RWPE2 (cell line): ENCODE results near the gene PXDN.

Source experiments
- ATAC-seq: fragments of 200-7000 bp; cut with Tn5 transposase; 3 replicates; pipeline ENCODE4 v1.9.1; 2021; ENCODE audit warnings: low read depth
- DNase-seq: peaks from one replicate; pipeline ENCODE4 v3.0.0-alpha.2; 2020; ENCODE audit warnings: low spot score
- H3K27ac ChIP-seq: fragments of 450-650 bp; 2 replicates; pipeline ENCODE4 v1.5.1; 2017; ENCODE audit warnings: mild to moderate bottlenecking; ENCODE audit not compliant: poor library complexity, severe bottlenecking
- H3K27me3 ChIP-seq: fragments of 250-450 bp; sonication (Bioruptor Pico); 2 replicates; pipeline ENCODE4 v1.5.1; 2021; ENCODE audit warnings: mild to moderate bottlenecking, moderate library complexity; ENCODE audit not compliant: insufficient read depth, poor library complexity, severe bottlenecking
- H3K36me3 ChIP-seq: fragments of 250-450 bp; sonication (Bioruptor Pico); 2 replicates; pipeline ENCODE4 v1.5.1; 2020; ENCODE audit warnings: low read depth, mild to moderate bottlenecking, moderate library complexity
- H3K4me1 ChIP-seq: fragments of 250-450 bp; sonication (Bioruptor Pico); 2 replicates; pipeline ENCODE4 v1.5.1; 2021; ENCODE audit warnings: mild to moderate bottlenecking, moderate library complexity; ENCODE audit not compliant: insufficient read depth, poor library complexity, severe bottlenecking
- H3K4me3 ChIP-seq: fragments of 250-450 bp; sonication (Bioruptor Pico); 2 replicates; pipeline ENCODE4 v1.5.1; 2021; ENCODE audit warnings: mild to moderate bottlenecking, moderate library complexity; ENCODE audit not compliant: severe bottlenecking
- H3K9me3 ChIP-seq: fragments of 250-450 bp; sonication (Bioruptor Pico); 2 replicates; pipeline ENCODE4 v1.5.1; 2021; ENCODE audit warnings: mild to moderate bottlenecking, moderate library complexity; ENCODE audit not compliant: severe bottlenecking
- TF ChIP-seq, protein P1 (sequence below): fragments of 450-650 bp; IDR thresholded peaks from one replicate; pipeline ENCODE4 v1.5.1; 2017; ENCODE audit warnings: mild to moderate bottlenecking, moderate library complexity; ENCODE audit not compliant: poor library complexity, severe bottlenecking

The PXDN gene

GRCh38 chr2:1690056-1690775, 54.1 kb downstream of the PXDN start:
- peaks cover 66% of the 10 kb centered on the region for H3K36me3 ChIP-seq
- DNase-seq (no peak), ATAC-seq (no peak)
- H3K9me3 ChIP-seq: no peaks in the 10 kb centered on the region
- TF ChIP-seq, protein P1, sequence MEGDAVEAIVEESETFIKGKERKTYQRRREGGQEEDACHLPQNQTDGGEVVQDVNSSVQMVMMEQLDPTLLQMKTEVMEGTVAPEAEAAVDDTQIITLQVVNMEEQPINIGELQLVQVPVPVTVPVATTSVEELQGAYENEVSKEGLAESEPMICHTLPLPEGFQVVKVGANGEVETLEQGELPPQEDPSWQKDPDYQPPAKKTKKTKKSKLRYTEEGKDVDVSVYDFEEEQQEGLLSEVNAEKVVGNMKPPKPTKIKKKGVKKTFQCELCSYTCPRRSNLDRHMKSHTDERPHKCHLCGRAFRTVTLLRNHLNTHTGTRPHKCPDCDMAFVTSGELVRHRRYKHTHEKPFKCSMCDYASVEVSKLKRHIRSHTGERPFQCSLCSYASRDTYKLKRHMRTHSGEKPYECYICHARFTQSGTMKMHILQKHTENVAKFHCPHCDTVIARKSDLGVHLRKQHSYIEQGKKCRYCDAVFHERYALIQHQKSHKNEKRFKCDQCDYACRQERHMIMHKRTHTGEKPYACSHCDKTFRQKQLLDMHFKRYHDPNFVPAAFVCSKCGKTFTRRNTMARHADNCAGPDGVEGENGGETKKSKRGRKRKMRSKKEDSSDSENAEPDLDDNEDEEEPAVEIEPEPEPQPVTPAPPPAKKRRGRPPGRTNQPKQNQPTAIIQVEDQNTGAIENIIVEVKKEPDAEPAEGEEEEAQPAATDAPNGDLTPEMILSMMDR: no peak
- no peaks in the 10 kb centered on the region for H3K27me3 ChIP-seq
- no peak overlapping the region for H3K4me3 ChIP-seq
- H3K27ac ChIP-seq: no peak overlapping the region
- peaks cover 21% of the 10 kb centered on the region for H3K4me1 ChIP-seq

DNA sequence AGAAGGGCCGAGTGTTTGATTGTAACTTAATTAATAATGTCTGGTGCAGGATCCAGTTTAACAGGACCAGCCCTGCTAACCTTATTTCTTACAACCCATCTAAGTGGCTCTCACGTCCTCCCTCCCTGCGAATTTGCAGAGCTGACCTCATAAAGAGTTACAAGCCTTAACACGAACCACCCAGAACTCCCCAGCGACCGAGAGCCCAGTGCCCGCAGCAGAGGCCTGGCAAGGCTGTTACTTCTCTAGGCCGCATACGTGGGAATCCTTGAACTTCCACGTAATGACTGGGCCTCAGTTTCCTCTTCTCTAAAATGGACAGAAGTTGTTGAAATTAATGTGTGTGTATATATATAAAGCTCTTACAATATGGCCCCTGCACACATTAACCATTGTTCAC, 55.5 kb downstream of the PXDN start:
- Histone ChIP-seq H3K9me3 (no peaks in the 10 kb centered on the region), H3K27me3 (no peaks in the 10 kb centered on the region), H3K27ac (no peak overlapping the region), H3K4me3 (no peak overlapping the region), H3K4me1 (peaks cover 21% of the 10 kb centered on the region), H3K36me3 (peaks cover 74% of the 10 kb centered on the region)
- DNase-seq (no peak), ATAC-seq (no peak)
- TF ChIP-seq, protein P1: no peak

GRCh38 chr2:1688161-1688560, 56.2 kb downstream of the PXDN start:
- Histone ChIP-seq H3K4me3 (no peak overlapping the region), H3K36me3 (peaks cover 76% of the 10 kb centered on the region), H3K27ac (peak overlapping the region; percentile 83), H3K9me3 (no peaks in the 10 kb centered on the region), H3K27me3 (no peaks in the 10 kb centered on the region), H3K4me1 (peaks cover 21% of the 10 kb centered on the region)
- DNase-seq: no peak
- ATAC-seq: no peak
- TF ChIP-seq, protein P1: no peak

- DNase-seq (no peak), ATAC-seq (peak; percentile 35; the same call in 2 of the 3 replicates)
- Histone ChIP-seq H3K27ac (peak overlapping the region; percentile 83), H3K9me3 (no peaks in the 10 kb centered on the region), H3K27me3 (no peaks in the 10 kb centered on the region), H3K4me1 (peaks cover 21% of the 10 kb centered on the region), H3K4me3 (no peak overlapping the region), H3K36me3 (peaks cover 78% of the 10 kb centered on the region)
- TF ChIP-seq, protein P1: no peak
Measured at GRCh38 chr2:1687254-1687653, 57.1 kb downstream of the PXDN start.

- Histone ChIP-seq H3K4me1 (peaks cover 21% of the 10 kb centered on the region), H3K4me3 (no peak overlapping the region), H3K27me3 (no peaks in the 10 kb centered on the region), H3K36me3 (peaks cover 78% of the 10 kb centered on the region), H3K27ac (peak overlapping the region; percentile 83), H3K9me3 (no peaks in the 10 kb centered on the region)
- TF ChIP-seq, protein P1: no peak
- DNase-seq (no peak), ATAC-seq (no peak)
Measured at GRCh38 chr2:1686784-1687105, 57.6 kb downstream of the PXDN start.
